Activated CD8-positive, alpha-beta memory T cell treated with anti-CD3 and anti-CD28 coated beads, Interleukin-2, amount 10 ng/mL, durations not matched to agents 7 days and 5 days (primary cell): ENCODE measurements around the gene CEND1. TPM values are rescaled to one million over a fixed set of nuclear protein-coding genes. Genes with fewer than 3 reads are reported as not detected.
A peak's percentile ranks its signal among the peaks of the same experiment; 100 is the strongest.

ENCODE experiments used
- ATAC-seq: fragments of 150-1000 bp; cut with Tn5 transposase; one replicate; pipeline ENCODE4 v1.10.0; 2021; ENCODE audit warnings: moderate library complexity
- CTCF ChIA-PET: fragments of 350-600 bp; sonication (Branson Sonifier 250); formaldehyde crosslinking; loops from one replicate; lab custom pipeline; 2021; ENCODE audit warnings: antibody characterized with exemption; lab: Charles Lee
- DNase-seq: peaks from one replicate; pipeline ENCODE4 v3.0.0-alpha.2; 2020
- H3K27ac Mint-ChIP-seq: one replicate; pipeline ENCODE4 v1.8.0; 2021; ENCODE audit warnings: mild to moderate bottlenecking, mixed read lengths
- H3K27me3 Mint-ChIP-seq: one replicate; pipeline ENCODE4 v1.8.0; 2021; ENCODE audit warnings: mixed read lengths
- H3K36me3 Mint-ChIP-seq: one replicate; pipeline ENCODE4 v1.8.0; 2021; ENCODE audit warnings: mild to moderate bottlenecking, mixed read lengths
- H3K4me1 Mint-ChIP-seq: one replicate; pipeline ENCODE4 v1.8.0; 2021; ENCODE audit warnings: mixed read lengths
- H3K4me3 Mint-ChIP-seq: one replicate; pipeline ENCODE4 v1.8.0; 2021; ENCODE audit warnings: mild to moderate bottlenecking, moderate library complexity, mixed read lengths
- H3K9me3 Mint-ChIP-seq: one replicate; pipeline ENCODE4 v1.8.0; 2022; ENCODE audit warnings: low read depth, mixed read lengths
- total RNA-seq, 2 experiments: library from RNA; stranded (reverse); gene quantifications; one replicate each; pipeline ENCODE4 v1.2.3, GENCODE V29; 2021

Gene CEND1
- total RNA-seq, 2 experiments from 2014 or later = 1.3 to 3.7 TPM

GRCh38 chr11:813456-814096, 23.7 kb upstream of the CEND1 start:
- no peak for DNase-seq
- peaks cover 24% of the 10 kb centered on the region for H3K36me3 Mint-ChIP-seq
- H3K27ac Mint-ChIP-seq = peak overlapping the region; percentile 39
- H3K9me3 Mint-ChIP-seq = no peaks in the 10 kb centered on the region
- H3K4me3 Mint-ChIP-seq = no peak overlapping the region
- no peak for ATAC-seq
- H3K27me3 Mint-ChIP-seq = no peaks in the 10 kb centered on the region
- peaks cover 27% of the 10 kb centered on the region for H3K4me1 Mint-ChIP-seq
- CTCF ChIA-PET = interaction anchor here (0.9 kb wide), 1 partner anchor 12 kb away, joined by 3 read pairs; no protein-coding TSS in a partner anchor

DNA sequence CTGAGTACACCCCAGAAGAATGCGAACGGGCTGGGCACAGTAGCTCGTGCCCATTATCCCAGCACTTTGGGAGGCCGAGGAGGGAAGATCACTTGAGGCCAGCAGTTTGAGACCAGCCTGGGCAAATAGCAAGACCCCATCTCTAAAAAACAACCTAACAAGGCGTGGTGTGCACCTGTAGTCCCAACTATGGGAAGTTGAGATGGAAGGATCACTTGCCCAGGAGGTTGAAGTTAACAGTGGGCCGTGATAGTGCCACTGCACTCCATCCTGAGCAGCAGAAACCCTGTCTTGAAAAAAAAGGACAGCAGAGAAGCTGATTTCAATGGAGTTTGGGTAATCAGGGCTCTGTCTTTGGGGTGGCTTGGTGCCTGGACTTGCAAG, 23.2 kb upstream of the CEND1 start:
- Mint-ChIP-seq H3K27ac (peak overlapping the region; percentile 49), H3K36me3 (peaks cover 24% of the 10 kb centered on the region), H3K9me3 (no peaks in the 10 kb centered on the region), H3K4me3 (no peak overlapping the region), H3K4me1 (peaks cover 30% of the 10 kb centered on the region), H3K27me3 (no peaks in the 10 kb centered on the region)
- ATAC-seq (no peak), DNase-seq (no peak)
- CTCF ChIA-PET = interaction anchor here (0.9 to 2.0 kb wide), 2 partner anchors 13 to 31 kb away, joined by 3 to 4 read pairs; no protein-coding TSS in a partner anchor

GRCh38 chr11:812390-812789, 22.5 kb upstream of the CEND1 start:
- Mint-ChIP-seq H3K9me3 (no peaks in the 10 kb centered on the region), H3K27ac (peak overlapping the region; percentile 49), H3K4me3 (no peak overlapping the region), H3K36me3 (peaks cover 24% of the 10 kb centered on the region), H3K27me3 (no peaks in the 10 kb centered on the region), H3K4me1 (peaks cover 33% of the 10 kb centered on the region)
- CTCF ChIA-PET = interaction anchor here (2.0 to 2.2 kb wide), 2 partner anchors 13 to 31 kb away, joined by 4 to 9 read pairs; no protein-coding TSS in a partner anchor
- no peak for DNase-seq
- ATAC-seq = no peak

GRCh38 chr11:811446-812245, 21.8 kb upstream of the CEND1 start:
- CTCF ChIA-PET = interaction anchor here (0.7 to 2.2 kb wide), 4 partner anchors 14 to 276 kb away, joined by 3 to 9 read pairs (median 4); no protein-coding TSS in a partner anchor
- peaks cover 24% of the 10 kb centered on the region for H3K36me3 Mint-ChIP-seq
- no peaks in the 10 kb centered on the region for H3K27me3 Mint-ChIP-seq
- H3K4me3 Mint-ChIP-seq = peak overlapping the region; percentile 95
- no peaks in the 10 kb centered on the region for H3K9me3 Mint-ChIP-seq
- DNase-seq = no peak
- H3K4me1 Mint-ChIP-seq = peaks cover 33% of the 10 kb centered on the region
- peak overlapping the region; percentile 89 for H3K27ac Mint-ChIP-seq
- no peak for ATAC-seq

DNA sequence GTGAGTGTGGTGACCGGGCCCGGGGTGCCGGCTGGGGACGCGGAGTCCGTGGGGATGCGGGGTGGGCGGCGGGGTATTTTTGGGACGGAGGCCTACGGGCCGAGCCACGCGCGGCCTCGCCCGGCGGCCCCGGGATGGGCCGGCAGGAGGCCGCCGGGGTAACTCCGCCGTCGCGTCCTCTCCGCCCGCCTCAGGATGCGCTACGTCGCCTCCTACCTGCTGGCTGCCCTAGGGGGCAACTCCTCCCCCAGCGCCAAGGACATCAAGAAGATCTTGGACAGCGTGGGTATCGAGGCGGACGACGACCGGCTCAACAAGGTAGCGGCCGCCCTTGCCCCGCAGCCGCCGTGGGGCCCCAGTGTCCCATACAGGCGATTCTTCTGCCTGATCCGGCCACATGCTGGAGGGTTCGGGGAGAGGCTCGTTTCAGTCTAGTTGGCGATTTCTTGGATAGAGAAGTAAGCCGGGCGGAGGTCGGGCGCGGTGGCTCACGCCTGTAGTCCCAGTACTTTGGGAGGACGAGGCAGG, 20.2 kb upstream of the CEND1 start:
- CTCF ChIA-PET = interaction anchor here (0.6 to 3.4 kb wide), 7 partner anchors 7 to 115 kb away, joined by 3 to 17 read pairs (median 6); partner anchors contain the start of genes DEAF1, TMEM80 and TSPAN4
- ATAC-seq (peak; percentile 4), DNase-seq (no peak)
- Mint-ChIP-seq H3K27ac (peak overlapping the region; percentile 99), H3K9me3 (no peaks in the 10 kb centered on the region), H3K4me3 (peak overlapping the region; percentile 95), H3K4me1 (peaks cover 41% of the 10 kb centered on the region), H3K27me3 (no peaks in the 10 kb centered on the region), H3K36me3 (peaks cover 24% of the 10 kb centered on the region)

DNA sequence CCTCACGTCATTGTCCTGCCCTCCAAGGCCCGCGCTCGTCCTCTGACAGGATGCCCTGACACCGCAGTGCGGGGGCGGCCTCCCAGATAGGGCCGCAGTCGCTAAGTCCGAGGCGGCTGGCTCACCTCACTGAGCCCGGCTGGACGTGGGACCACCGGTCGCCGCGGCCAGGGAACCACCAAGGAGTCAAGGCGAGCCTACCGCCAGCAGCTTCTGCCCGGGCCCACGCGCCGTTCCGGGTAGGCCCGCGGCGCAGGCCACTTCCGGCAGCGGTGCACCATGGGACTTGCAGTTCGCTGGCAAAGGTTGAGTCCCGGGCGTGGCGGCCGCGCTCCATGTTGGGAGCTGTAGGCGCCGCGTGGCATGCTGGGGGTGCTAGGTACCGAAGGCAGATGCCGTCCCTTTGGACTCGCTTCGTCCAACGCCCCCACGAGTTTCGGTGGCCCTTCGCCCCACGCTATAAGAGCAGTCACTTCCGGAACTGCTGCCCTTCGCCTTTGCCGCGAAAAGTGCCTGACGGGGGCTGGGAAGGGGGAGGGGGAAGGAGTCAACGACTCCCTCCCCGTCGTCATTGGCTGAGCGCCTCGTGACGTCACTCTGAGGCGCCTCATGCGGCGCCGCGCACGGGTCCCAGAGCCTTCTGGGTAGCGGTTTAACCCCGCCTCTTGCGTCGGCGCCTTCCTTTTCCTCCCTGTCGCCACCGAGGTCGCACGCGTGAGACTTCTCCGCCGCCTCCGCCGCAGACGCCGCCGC, 19.6 kb upstream of the CEND1 start, which contains the start of gene RPLP2:
Gene RPLP2 (plus strand): TSS at position 681 of the 753 bp plus-strand sequence. CDS start 268 bp downstream, outside the sequence.
- Mint-ChIP-seq H3K27me3 (no peaks in the 10 kb centered on the region), H3K27ac (peak within 1 kb of the TSS; percentile 99), H3K9me3 (no peaks in the 10 kb centered on the region), H3K4me3 (peak within 1 kb of the TSS; percentile 95), H3K4me1 (peaks cover 41% of the 10 kb centered on the region), H3K36me3 (peaks cover 24% of the 10 kb centered on the region)
- ATAC-seq (peak; percentile 82), DNase-seq (peak; percentile 99)
- CTCF ChIA-PET = interaction anchor here (0.6 to 3.4 kb wide), 10 partner anchors 8 to 114 kb away, joined by 3 to 17 read pairs (median 4); partner anchors contain the start of genes CD151, DEAF1, TMEM80 and TSPAN4

- peak; percentile 85 for DNase-seq
- H3K36me3 Mint-ChIP-seq = peaks cover 22% of the 10 kb centered on the region
- CTCF ChIA-PET = interaction anchor here (0.6 to 3.4 kb wide), 10 partner anchors 9 to 113 kb away, joined by 3 to 17 read pairs (median 4); partner anchors contain the start of genes CD151, DEAF1 and TMEM80
- ATAC-seq = no peak
- H3K27ac Mint-ChIP-seq = peak overlapping the region; percentile 99
- H3K4me1 Mint-ChIP-seq = peaks cover 45% of the 10 kb centered on the region
- no peaks in the 10 kb centered on the region for H3K9me3 Mint-ChIP-seq
- no peaks in the 10 kb centered on the region for H3K27me3 Mint-ChIP-seq
- H3K4me3 Mint-ChIP-seq = peak overlapping the region; percentile 95
These were observed 18.8 kb upstream of the CEND1 start for GRCh38 chr11:808427-809286.

GRCh38 chr11:804599-804964, 14.7 kb upstream of the CEND1 start:
- Mint-ChIP-seq H3K4me3 (peak overlapping the region; percentile 81), H3K27me3 (no peaks in the 10 kb centered on the region), H3K9me3 (no peaks in the 10 kb centered on the region), H3K27ac (peak overlapping the region; percentile 69), H3K36me3 (peaks cover 3% of the 10 kb centered on the region), H3K4me1 (peaks cover 27% of the 10 kb centered on the region)
- ATAC-seq = no peak
- DNase-seq = no peak
- CTCF ChIA-PET = interaction anchor here (1.0 to 1.5 kb wide), 2 partner anchors 27 to 66 kb away, joined by 3 read pairs; no protein-coding TSS in a partner anchor

DNA sequence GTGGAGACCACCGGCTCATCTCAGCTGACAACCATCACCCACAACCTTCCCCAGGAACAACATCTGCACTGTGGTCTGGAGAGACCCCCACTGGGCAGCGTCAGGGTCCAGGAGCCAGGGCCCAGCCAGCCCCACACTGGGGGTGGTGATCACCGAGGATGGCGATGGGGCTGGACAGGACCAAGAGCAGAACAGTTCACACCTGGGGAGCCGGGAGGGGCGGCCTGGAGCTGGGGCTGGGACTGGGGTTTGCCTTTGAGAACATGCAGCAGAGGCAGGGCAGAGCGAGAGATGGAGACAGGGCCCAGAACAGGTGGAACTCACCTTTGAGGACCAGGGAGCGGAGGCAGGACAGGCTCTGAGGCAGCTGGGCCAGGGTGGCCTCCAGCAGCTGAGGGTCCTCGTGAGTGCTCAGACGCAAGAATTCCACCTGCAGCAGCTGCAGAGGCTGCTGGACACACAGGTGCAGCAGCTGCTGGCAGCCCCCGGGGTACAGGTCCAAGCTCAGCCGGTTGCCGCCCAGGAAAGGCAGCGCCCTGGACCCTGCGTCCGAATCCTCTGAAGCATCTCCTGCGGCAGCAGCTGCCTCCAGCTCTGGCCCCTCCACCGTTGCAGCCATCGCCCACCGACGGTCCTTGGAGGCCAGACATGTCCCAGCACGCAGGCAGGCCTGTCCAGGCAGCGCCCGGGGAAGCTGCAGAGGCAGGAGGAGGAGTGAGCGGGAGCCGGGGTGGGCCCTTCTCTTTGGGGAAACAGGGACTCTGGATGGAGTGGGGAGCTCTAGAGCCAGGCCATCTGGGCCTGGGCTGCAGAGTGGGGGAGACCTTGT, 14.1 kb upstream of the CEND1 start:
- peaks cover 3% of the 10 kb centered on the region for H3K36me3 Mint-ChIP-seq
- peak overlapping the region; percentile 69 for H3K27ac Mint-ChIP-seq
- DNase-seq (no peak), ATAC-seq (no peak)
- CTCF ChIA-PET = interaction anchor here (1.0 to 1.5 kb wide), 2 partner anchors 28 to 65 kb away, joined by 3 read pairs; no protein-coding TSS in a partner anchor
- no peaks in the 10 kb centered on the region for H3K9me3 Mint-ChIP-seq
- peak overlapping the region; percentile 81 for H3K4me3 Mint-ChIP-seq
- peaks cover 27% of the 10 kb centered on the region for H3K4me1 Mint-ChIP-seq
- H3K27me3 Mint-ChIP-seq = no peaks in the 10 kb centered on the region

DNA sequence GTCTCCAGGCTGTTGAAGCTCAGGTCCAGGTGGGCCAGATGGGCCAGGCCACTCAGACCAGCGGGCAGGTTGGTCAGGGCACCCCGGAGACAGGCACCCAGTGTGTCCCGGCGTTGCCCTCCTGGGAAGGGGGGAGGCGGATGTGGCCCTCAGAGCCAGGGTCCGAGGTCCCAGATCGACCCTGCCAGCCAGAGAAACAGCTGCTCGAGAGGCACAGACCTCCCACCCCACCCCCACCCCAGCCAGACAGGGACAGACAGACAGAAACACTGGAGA, 13.5 kb upstream of the CEND1 start:
- CTCF ChIA-PET = interaction anchor here (1.2 kb wide), 1 partner anchor 16 kb away, joined by 5 read pairs; the partner anchor contains the start of gene PNPLA2
- H3K4me1 Mint-ChIP-seq = peaks cover 22% of the 10 kb centered on the region
- H3K27ac Mint-ChIP-seq = no peak overlapping the region
- peaks cover 3% of the 10 kb centered on the region for H3K36me3 Mint-ChIP-seq
- DNase-seq (no peak), ATAC-seq (no peak)
- no peaks in the 10 kb centered on the region for H3K9me3 Mint-ChIP-seq
- peak overlapping the region; percentile 81 for H3K4me3 Mint-ChIP-seq
- H3K27me3 Mint-ChIP-seq = no peaks in the 10 kb centered on the region

GRCh38 chr11:802693-803466, 13.0 kb upstream of the CEND1 start:
- CTCF ChIA-PET = interaction anchor here (1.2 kb wide), 1 partner anchor 17 kb away, joined by 5 read pairs; the partner anchor contains the start of gene PNPLA2
- Mint-ChIP-seq H3K27ac (no peak overlapping the region), H3K36me3 (peaks cover 3% of the 10 kb centered on the region), H3K4me1 (peaks cover 18% of the 10 kb centered on the region), H3K9me3 (no peaks in the 10 kb centered on the region), H3K4me3 (peak overlapping the region; percentile 43), H3K27me3 (no peaks in the 10 kb centered on the region)
- DNase-seq (no peak), ATAC-seq (no peak)
